Measurements from ENCODE around the gene EIF3K.
A peak's percentile ranks its signal among the peaks of the same experiment; 100 is the strongest.
"Not testable (repeated sequence)": the region's sequence is repeated elsewhere in the genome, so short reads cannot be mapped to it uniquely, and the experiment has no call there.

Gene EIF3K, protein sequence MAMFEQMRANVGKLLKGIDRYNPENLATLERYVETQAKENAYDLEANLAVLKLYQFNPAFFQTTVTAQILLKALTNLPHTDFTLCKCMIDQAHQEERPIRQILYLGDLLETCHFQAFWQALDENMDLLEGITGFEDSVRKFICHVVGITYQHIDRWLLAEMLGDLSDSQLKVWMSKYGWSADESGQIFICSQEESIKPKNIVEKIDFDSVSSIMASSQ

DNA sequence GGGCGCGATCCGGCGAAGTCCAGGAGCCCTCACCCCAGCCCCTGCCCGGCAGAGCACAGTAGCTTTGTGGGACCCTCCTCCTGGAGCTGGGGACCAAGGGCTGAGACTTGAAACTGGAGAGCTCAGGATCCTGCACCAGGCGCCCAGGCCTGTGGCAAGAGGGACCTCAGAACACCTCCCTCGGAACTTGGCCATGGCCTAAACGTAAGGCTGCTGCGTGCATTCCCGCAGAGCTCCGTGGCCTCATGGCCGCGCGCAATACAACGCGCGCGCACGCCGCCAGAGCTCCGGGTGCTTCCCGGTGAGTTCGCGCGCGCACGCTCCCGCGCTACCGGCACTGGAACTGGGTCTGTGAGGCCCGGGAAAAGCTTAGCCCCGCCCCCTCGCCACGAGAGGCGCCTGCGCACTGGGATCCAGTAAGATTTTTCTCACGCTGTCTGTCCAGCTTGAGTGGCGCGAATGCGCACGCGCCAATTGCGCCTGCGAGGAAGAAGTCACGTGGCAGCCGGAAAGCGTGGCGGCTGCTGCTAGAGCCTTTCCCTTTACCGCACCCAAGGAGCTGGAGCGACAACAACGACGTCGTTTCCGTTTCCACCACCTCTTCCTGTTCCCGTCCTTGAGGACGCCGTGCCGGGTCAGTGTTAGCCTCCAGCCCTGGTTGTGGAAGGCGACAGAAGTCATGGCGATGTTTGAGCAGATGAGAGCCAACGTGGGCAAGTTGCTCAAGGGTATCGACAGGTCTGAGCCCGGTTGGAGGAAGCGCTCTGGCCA, at the start of gene EIF3K:
TSS of gene EIF3K (plus strand) at position 599 of the 771 bp plus-strand sequence. CDS start at position 680, 81 bp downstream.
- DNase-seq = peak; percentile 99

DNA sequence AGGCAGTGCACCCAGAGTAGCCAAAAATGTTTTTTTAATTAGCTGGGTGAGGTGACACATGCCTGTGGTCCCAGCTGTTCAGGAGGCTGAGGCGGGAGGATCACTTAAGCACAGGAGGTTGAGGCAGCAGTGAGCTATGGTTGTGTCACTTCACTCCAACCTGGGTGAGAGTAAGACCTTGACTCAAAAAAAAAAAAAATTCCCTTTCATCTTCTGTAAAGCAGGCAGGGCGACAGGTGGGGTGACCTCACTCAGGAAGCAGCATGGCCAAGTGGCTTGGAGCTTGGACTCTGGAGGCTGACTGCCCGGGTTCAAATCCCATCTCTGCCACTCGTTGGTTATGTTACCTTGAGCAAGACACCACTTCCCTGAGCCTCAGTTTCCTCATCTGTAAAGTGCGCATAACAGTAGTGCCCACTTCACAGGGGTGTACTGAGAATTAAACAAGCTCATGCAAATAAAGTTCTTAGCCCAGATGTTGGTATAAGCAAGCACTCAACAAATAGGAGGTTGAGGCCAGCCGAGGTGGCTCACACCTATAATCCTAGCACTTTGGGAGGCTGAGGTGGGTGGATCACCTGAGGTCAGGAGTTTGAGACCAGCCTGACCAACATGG, 49.5 kb upstream of the EIF3K start:
- no peak for DNase-seq

DNA sequence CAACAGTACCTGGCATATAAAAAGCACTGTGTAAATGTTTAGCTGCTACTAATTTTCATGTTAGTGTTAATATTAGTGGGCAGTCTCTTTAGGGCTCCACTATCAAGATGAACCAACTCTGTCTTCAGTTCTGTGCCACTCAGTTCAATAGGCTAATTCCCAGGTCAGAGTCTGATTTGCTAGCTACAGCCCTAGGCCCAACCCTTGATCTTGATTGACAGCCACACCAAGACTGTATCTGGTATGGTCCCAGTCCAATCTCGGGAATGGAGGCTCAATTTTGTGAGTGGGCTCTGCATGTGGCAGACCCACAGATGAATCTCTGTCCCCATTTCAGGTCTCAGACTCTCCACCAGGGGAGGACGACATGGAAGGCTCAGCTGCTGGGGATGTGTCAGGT, 47.3 kb upstream of the EIF3K start:
- DNase-seq = no peak

- no peak for DNase-seq
These were observed 41.2 kb upstream of the EIF3K start for GRCh38 chr19:38577826-38578225.

DNA sequence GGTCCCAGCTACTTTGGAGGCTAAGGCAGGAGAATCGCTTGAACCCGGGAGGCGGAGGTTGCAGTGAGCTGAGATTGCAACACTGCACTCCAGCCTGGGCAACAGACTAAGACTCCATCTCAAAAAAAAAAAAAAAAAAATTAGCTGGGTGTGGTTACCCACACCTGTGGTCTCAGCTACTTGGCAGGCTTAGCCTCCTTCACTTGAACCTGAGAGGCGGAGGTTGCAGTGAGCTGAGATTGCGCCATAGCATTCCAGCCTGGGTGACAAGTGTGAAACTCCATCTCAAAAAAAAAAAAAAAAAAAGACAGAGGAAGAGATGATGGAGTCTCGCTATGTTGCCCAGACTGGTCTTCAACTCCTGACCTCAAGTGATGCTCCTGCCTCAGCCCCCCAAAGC, 39.7 kb upstream of the EIF3K start:
- DNase-seq = not testable (repeated sequence)

DNA sequence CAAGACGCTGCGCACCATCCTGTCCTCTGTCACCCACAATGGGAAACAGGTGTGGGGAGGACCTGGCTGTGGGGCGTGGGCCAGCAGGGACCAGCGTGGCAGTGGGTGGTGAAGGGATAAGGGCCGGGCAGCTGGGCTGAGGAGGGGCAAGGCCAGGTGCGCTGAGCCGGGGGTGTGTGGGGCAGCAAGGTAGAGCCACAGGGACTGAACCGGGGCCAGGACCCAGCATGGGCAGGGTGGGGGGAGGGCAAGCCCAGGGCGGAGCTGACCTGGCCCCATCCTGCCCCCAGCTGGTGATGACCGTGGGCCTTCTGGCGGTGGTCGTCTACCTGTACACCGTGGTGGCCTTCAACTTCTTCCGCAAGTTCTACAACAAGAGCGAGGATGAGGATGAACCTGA, 38.9 kb upstream of the EIF3K start:
- DNase-seq = no peak

DNA sequence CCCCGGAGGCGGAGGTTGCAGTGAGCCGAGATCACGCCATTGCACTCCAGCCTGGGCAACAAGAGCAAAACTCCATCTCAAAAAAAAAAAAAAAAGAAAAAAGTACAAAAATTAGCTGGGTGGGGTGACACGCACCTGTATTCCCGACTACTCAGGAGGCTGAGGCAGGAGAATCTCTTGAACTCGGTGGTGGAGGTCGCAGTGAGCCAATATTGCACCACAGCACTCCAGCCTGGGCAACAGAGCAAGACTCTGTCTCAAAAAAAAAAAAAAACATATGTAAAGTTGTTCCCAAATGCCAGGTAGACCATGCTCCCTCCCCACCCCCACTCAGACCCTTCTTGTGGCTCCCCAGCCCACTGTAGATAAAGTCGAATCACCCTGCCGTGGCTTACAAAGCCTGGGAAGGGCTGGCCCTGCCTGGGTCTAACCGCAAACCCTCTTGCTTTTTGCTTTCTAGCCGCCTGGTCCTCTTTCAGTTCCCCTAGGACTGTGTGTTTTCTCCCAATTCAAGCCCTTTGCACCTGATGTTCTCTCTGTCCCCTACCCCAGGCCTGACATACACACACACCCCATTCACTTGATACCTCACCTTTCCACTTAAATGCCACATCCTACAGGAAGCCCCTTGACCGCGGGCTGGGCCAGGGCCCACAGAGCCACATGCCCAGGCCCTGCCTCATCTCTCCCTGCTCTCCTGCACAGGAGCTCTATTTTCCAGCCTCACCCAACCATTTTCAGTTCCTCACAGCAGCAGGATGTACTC, 35.6 kb upstream of the EIF3K start:
- no peak for DNase-seq

DNA sequence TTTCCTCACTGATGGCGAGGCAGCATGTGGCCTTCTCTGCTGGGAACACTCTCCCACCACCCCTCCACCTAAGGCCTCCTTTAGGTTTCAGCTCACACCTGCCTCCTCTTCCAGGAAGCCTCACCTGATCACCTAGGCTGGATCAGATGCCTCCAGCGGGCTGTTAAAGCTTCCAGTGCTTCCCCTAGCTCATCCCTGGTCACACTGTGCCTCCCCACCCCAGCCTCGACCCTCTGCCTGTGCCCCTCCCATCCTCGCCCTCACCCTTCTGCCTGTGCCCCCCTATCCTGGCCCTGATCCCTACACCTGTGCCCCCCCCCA, 35.0 kb upstream of the EIF3K start:
- DNase-seq = no peak

- no peak for DNase-seq
These were observed 31.4 kb upstream of the EIF3K start for GRCh38 chr19:38587562-38587961.

- DNase-seq = no peak
These were observed 30.9 kb upstream of the EIF3K start for GRCh38 chr19:38588041-38588440.

- DNase-seq = no peak
These were observed 26.0 kb upstream of the EIF3K start for GRCh38 chr19:38592940-38593339.

DNA sequence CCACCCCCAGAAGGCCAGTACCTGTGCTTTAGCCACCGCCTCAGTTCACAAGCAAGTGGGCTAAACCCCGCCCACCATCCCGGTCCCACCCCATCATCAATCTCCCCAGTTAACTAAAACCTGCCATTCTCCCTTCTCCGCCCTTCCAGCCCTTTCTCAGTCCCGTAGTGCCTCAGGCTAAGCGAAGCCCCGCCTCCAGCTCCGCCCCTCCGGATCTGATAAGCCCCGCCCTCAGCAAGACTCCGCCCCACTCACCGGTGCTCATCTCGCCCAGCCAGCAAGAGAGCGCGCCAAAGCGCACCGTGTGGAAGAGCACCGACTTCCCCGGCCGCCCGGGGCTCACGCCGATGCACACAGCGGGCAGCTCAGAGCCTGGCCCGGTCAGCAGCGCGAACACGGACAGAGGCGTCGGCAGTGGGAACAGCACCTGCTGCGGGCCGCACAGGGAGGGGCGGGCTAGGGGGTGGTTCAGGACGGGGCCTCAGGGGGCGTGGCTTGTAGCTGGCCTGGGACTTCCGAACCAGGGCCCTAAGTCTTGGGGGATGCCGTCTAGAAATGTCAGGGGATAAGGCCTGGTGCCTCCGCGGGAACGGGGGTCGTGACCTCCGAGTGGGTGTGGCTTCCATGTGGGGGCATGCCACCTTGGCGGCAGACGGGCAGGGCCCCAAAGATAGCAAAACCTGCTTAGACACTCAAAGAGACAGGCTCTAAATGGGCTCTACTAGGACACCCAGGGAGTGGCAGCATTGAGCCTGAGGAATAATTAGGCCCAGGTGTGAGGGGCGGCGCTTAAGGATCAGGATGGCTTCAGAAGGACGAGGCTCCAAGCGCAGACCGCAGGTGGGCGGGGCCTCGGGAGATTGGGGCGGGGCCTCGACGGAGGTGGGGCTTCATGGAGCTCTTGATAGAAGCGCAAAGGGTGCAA, 22.7 kb upstream of the EIF3K start:
- DNase-seq = no peak

GRCh38 chr19:38597075-38597474, 21.9 kb upstream of the EIF3K start:
- no peak for DNase-seq

GRCh38 chr19:38599722-38600121, 19.3 kb upstream of the EIF3K start:
- DNase-seq = no peak

GRCh38 chr19:38602856-38603255, 16.1 kb upstream of the EIF3K start:
- not testable (repeated sequence) for DNase-seq

- no peak for DNase-seq
These were observed 12.9 kb upstream of the EIF3K start for GRCh38 chr19:38606131-38606530.

DNA sequence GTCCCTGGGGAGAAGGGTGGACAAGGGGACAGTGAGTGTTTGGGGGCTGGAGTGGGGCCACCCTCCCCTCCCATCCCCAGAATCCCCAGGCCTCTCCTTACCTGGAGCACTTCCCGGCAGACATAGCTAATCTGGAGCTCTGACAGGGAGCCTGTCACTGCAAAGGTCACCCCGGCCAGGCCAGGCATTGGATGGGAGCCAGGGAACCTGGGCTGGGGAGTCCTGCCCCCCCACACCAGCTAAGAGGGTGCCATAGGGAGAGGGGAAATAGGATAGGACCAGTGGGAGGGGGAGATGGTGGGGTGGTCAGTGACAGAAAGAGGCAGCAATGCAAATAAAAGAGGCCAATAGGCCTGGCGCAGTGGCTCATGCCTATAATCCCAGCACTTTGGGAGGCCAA, 4.7 kb upstream of the EIF3K start:
- DNase-seq = no peak

- DNase-seq = no peak
These were observed 3.9 kb upstream of the EIF3K start for GRCh38 chr19:38615007-38615581.

DNA sequence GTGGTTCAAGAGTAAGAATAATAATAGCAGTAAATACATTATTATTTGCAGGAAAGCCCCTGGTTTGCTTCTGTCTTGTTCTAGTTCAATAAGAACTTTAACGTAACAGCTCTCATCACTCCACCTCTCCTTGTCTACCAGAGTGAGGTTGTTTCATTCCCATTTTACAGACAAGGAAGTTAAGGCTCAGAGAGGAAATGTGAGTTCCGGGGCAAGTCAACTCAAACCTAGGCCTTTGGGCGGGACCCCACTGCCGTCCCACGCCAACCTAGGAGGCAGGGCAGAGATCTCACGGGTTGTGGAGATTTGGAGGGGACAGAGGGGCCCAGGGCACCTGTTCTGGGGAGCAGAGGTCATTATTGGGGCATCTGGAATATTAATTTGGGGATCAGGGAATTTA, 2.7 kb upstream of the EIF3K start:
- no peak for DNase-seq

- no peak for DNase-seq
These were observed 1.7 kb upstream of the EIF3K start for GRCh38 chr19:38617283-38617763.

- DNase-seq = no peak
These were observed 1.0 kb upstream of the EIF3K start, which contains the start of gene MAP4K1 for GRCh38 chr19:38617764-38618589. MAP4K1 (minus strand) TSS chr19:38617953; CDS start chr19:38617895, 58 bp downstream.
